GM18867 (cell line): ENCODE results near the gene FOXI2.

Experiments
- ATAC-seq: cut with Tn5 transposase; IDR thresholded peaks from one replicate; pipeline ENCODE4 v1.9.1; 2021; ENCODE audit warnings: mild to moderate bottlenecking, moderate library complexity; ENCODE audit not compliant: unreplicated experiment

Gene FOXI2

GRCh38 chr10:127736915-127737562, at the start of gene FOXI2:
Gene FOXI2, plus strand, starts transcription at chr10:127737185. Its CDS starts 89 bp downstream, at chr10:127737274.
- ATAC-seq = no peak

DNA sequence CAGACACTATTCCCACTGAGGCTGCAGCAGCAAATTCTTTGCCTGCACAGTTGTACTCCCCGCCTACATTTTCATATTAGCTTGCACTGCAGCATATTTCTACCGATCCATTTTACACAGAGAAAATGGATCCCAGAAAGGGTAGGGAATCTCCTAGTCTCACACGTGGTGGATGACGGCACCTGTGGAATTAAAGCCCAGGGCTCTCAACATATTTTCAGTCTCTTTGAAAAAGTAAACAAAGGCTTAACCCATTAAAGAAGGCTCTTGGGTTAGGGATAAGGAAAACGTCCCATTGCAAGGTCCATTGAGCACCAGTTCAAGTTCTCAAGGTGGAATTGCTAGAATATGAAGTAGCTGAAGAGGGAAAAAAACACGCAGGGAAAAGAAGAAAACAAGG, 49.4 kb upstream of the FOXI2 start:
- ATAC-seq = no peak

GRCh38 chr10:127690176-127690835, 46.7 kb upstream of the FOXI2 start:
- ATAC-seq = no peak

GRCh38 chr10:127694580-127695193, 42.3 kb upstream of the FOXI2 start:
- peak; percentile 91 for ATAC-seq

- ATAC-seq = no peak
Measured at GRCh38 chr10:127695431-127695830, 41.6 kb upstream of the FOXI2 start.

DNA sequence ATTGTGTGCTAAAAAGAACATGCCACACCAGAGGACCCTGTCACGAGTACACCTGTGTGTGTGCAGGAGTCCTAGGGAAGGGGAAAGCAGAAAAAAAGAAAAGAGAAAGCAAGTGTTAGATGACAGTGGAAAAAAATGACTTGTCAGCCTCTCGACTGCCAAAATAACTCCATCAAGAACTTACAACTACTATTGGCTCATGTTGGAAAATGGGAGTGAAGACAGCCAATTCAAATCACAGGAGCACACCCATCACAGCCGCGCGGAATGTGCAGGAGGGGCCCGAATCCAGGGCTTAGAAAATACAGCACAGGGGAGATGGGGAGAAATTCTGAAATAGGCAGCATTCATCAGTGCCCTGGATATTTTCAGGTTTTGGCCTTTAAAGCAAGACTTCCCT, 38.1 kb upstream of the FOXI2 start:
- ATAC-seq = no peak

DNA sequence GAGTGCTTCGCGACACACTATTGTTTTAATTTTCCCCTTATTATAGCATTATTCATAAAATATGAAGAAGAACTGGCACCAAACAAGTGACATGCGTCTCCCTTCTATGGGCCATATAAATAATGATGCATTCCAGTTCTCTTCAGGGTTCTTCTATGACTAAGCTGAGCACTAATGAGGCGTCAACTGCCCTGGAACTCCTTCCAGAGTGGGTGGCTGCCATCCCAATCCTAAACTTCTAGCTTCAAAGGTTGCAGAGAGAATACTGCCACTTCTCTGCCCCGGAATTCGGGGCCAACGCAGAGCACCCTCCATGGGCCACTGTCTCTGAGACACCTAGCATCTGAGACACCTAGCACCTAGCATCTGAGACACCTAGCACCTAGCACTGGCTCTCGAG, 37.7 kb upstream of the FOXI2 start:
- no peak for ATAC-seq

DNA sequence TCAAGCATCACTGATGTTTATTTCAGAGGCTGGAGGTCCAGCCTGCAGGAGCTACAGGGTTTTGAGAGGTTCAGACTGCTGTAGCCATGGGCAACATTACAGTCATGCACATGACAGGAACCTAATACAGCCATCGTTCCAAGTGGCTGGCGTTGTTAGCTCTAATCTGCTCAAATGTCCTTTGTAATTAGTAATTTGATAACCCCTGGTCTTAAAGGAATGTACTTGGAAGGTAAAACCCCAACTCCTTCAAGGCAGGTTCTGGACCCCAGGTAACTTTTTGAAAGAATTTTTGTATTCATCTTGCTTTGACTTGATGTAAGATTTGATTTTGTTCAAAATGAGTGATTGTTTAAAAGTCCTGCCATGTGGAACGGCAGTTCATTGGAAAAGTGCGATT, 34.7 kb upstream of the FOXI2 start:
- no peak for ATAC-seq

DNA sequence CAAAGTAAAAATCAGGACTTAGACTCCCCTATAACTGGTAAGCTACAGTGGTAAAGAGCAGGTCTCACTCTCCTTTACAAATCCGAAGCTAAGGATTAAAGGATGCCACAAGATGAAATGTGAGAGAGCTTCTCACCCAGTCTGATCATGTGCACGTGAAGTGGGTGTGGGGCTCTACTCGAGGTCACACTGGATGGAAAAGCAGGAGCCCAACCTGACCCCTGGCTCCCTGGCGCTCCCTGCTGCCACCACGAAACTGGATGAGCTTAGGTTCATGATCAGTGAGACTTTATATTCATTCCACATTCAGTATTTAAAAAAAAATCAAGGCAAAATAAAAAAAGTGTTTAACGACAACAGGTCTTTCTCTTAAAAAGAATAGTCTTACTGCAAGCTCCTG, 21.7 kb upstream of the FOXI2 start:
- no peak for ATAC-seq

DNA sequence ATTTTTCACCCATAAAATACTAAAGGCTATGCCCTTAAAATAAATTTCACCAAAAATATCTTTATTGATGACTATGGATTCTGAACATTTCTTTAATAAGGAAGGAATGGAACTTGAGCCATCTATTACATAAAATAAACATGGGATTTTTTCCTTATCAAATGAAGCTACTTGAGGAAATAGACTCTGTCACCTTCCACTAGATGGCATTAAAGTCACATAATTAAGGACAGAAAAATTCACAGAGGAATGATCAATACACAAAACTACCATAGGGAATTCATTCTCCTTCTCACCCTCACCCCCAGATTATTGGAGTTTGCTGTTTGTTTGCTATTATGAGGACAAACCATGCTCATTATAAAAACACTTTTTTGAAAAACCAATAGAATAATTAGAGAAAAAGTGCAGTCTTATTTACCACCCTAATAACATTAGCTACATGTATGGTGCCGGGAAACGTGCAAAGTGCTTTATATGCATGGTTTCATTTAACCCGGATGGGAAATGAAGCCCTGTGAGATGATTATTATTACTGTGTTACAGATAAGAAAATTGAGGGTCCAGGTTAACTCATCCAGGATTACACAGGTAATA, 21.1 kb upstream of the FOXI2 start:
- ATAC-seq = no peak

- no peak for ATAC-seq
Measured at GRCh38 chr10:127720142-127720541, 16.8 kb upstream of the FOXI2 start.

GRCh38 chr10:127720903-127721302, 16.1 kb upstream of the FOXI2 start:
- ATAC-seq = no peak

DNA sequence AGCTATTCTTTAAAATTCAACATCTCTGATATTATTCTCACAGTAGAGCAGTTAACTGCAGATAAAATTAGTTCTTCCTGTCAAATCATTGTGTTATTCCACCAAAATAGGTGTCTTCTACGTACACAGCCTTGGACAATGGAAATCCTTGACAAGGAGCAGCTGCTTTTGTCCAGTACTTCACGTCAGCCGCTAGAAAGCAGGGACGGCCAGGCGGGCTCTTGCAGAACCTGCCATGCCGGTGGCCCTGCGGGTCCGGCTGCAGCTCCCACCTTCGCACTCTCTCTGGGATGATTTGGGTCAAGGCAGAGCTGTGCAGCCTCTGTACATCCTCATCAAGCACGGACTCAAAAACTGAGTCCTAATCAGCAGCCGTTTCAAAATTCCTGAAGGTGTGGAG, 2.2 kb upstream of the FOXI2 start:
- no peak for ATAC-seq

DNA sequence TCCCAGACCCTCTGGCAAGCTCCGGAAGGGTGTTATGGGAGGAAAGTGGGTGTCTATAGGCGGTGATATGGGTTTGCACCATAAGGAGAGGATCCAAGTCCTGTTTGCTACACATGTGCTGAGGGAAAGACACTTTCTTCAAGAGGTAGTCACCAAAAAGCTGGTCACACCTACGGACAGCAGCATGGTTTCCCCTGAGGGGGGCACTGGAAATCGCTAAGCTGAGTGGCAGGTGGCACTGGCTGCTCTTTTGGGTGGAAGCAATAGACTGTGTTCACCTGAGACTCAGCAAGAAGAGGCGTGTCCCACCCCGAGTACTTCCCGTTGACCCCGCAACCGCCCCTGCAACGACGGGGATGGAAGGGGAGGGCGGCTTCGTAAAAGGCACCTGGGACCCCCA, 1.8 kb upstream of the FOXI2 start:
- ATAC-seq = no peak

DNA sequence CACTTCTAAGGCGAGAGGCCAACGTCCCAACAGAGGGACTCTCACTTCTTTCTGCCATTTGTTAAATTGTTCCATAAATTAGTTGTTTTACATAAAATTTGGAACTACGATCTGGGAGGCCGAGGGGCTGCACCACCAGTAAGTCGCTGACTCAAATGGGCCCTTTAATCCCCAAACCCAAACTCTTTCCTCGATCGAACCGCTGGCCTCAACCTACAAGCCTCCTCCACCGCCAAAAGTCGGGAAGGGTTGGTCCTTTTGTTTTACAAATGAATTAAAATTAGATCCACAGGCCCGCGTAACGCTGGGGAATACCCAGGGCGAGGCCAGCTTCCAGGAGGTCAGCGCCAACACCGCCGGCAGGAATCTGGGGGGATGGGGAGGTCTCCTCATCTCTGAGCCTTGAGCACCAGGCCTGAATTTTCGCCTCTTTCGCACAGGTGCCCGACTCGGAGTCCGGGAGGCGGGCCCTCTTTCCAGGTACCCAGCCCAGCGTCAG, 1.2 kb upstream of the FOXI2 start:
- ATAC-seq = no peak

DNA sequence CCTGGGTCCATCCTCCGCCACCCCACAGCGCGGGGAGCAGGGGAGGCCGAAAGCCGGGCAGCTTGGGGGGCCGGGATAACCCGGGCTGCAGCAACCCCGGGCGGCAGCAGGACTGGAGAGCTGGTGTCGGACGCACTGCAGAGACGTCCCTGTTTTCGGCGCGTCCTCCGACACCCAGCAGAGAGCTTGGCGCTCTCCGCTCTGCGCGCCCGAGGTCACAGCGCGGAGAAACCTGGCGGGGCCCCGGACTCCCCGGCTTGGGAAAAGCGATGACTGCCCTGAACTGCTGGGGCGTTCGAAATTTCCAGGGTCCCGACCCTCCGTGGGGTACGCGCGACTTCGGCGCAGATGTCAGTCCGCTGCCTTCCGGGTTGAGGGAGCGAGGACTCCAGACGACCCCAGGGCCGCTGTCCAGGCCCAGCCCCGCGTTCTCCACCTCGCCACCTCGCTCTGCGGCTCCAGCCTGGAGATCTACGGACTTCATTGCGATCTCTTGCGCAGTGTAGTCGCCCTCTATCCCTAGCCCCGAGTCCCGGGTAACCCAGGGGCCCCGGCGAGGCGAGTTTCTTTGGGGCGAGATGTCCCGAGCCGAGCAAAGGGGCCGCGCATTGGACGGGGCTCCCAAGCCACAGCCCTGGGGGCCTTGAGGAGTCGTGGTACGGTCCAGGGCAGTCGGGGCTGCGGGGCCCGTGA, 617 bp upstream of the FOXI2 start:
- ATAC-seq = no peak

- ATAC-seq = no peak
Measured at GRCh38 chr10:127737563-127738511, 852 bp downstream of the FOXI2 start.

DNA sequence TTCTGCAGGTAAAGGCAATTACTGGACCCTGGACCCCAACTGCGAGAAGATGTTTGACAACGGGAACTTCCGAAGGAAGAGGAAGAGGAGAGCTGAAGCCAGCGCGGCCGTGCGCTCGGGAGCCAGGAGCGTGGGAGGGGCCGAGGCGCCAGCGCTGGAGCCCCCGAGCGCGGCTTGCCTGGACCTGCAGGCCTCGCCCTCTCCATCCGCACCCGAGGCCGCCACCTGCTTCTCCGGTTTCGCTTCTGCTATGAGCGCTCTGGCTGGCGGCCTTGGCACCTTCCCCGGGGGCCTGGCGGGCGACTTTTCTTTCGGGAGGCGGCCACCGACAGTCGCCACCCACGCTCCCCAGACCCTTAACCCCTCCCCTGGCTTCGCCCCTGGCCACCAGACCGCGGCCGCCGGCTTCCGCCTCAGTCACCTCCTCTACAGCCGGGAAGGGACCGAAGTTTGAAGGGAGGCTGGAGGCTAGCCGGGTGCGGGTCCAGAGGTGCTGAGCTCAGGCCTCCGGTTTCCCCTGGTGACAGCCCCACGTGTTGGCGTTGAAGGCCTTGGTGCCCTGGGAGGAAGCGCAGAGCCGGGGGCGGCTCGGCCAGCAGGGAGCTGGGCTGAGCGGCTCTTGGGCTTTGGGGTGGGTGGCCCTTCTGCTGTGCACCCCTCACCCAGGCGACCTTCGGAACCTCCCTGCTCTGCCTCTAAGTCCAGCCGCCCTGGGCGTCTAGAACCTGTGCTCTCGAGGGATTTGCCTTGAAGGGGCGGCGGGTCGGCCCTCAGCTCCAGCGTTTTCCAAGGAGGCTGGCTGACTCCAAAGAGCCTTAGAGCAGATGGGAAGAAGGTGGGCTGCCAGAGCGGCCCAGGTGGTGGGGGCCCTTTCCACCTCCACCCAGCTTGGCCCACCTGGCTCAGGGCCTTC, 1.8 kb downstream of the FOXI2 start:
- ATAC-seq = no peak

GRCh38 chr10:127739908-127740307, 2.9 kb downstream of the FOXI2 start:
- ATAC-seq = no peak
